ENCODE data around the gene MROH9. TPM values are rescaled to one million over a fixed set of nuclear protein-coding genes. Genes with fewer than 3 reads are reported as not detected.

Gene MROH9
- total RNA-seq, 1 experiment from 2014 or later, result not detected

MicroRNAs within 50 kb of the gene (microRNA counts, 767-probe panel; counts per million panel counts)
- microRNA hsa-miR-1295a, result not detected

Small RNA genes lying within 50 kb of the gene (microRNA-seq; reads per million reads assigned to microRNA genes)
- gene MIR1295A (ENCODE audit: borderline number of aligned reads) (not detected), gene MIR1295B (ENCODE audit: borderline number of aligned reads) (not detected)

Other genes starting within 250 kb of the MROH9 start
- gene FMO3, start 155.4 kb downstream of the MROH9 start, total RNA-seq (2021; ENCODE audit: unreplicated experiment), result 0.12 TPM
- 0.30 TPM for gene FMO2, start 249.8 kb downstream of the MROH9 start, total RNA-seq (2021; ENCODE audit: unreplicated experiment)

Data from HCT116 (cell line).